Peyer's patch (tissue), 4 donors: ENCODE measurements around the gene MESP2.

Source experiments
- CTCF ChIP-seq, 6 experiments: fragments of 450-650 bp in 4 of 6; fragments of 200-600 bp in 2 of 6; sonication (generic) in 1 of 6; IDR thresholded peaks; one replicate each; pipeline ENCODE4 v1.5.1; 2017 to 2019; ENCODE audit warnings: antibody characterized with exemption in 6 of 6, mild to moderate bottlenecking in 3 of 6, moderate library complexity in 1 of 6
- POLR2A ChIP-seq, 2 donors: fragments of 450-650 bp; IDR thresholded peaks; one replicate each; pipeline ENCODE4 v1.5.1; 2017; ENCODE audit warnings: antibody characterized with exemption in 2 of 2, mild to moderate bottlenecking in 2 of 2, moderate library complexity in 2 of 2

- TF ChIP-seq CTCF (IDR thresholded peaks at IDR 0.05) (no peak), POLR2A (IDR thresholded peaks at IDR 0.05) (no peak)
Observed at GRCh38 chr15:89751748-89752147, 24.4 kb upstream of the MESP2 start.
